Tibial artery (tissue), 4 donors: ENCODE data around the gene SPSB4.

Source experiments
- DNase-seq, 2 donors: peaks; one replicate each; pipeline ENCODE4 v3.0.0-alpha.2; 2019
- H3K27ac ChIP-seq, 2 donors: fragments of 200-600 bp; sonication (generic) in 1 of 2; 1 replicate in 1 of 2; 2 replicates in 1 of 2; pipeline ENCODE4 v1.5.1; 2018 to 2019; ENCODE audit warnings: mild to moderate bottlenecking in 1 of 2
- H3K27me3 ChIP-seq, 2 donors: fragments of 200-600 bp; sonication (generic) in 1 of 2; one replicate each; pipeline versions ENCODE4 v1.5.1 to v1.6.0; 2016 to 2019
- H3K36me3 ChIP-seq, 3 donors: fragments of 200-600 bp; sonication (generic) in 2 of 3; one replicate each; pipeline ENCODE4 v1.5.1; 2016 to 2019; ENCODE audit warnings: mild to moderate bottlenecking in 2 of 3
- H3K4me1 ChIP-seq, 4 donors: fragments of 200-600 bp; sonication (generic) in 2 of 4; 1 replicate in 3 of 4; 2 replicates in 1 of 4; pipeline ENCODE4 v1.5.1; 2016 to 2019
- H3K4me3 ChIP-seq, 2 donors: fragments of 200-600 bp; sonication (generic) in 1 of 2; 1 replicate in 1 of 2; 2 replicates in 1 of 2; pipeline ENCODE4 v1.5.1; 2018 to 2019; ENCODE audit warnings: mild to moderate bottlenecking in 2 of 2
- H3K9me3 ChIP-seq, 3 donors: fragments of 200-600 bp; sonication (generic) in 1 of 3; one replicate each; pipeline ENCODE4 v1.5.1; 2016 to 2019
- CTCF ChIP-seq, 2 experiments: fragments of 200-600 bp in 1 of 2; fragments of 450-650 bp in 1 of 2; IDR thresholded peaks; one replicate each; pipeline ENCODE4 v1.5.1; 2017 to 2019; ENCODE audit warnings: antibody characterized with exemption in 2 of 2, mild to moderate bottlenecking in 1 of 2, moderate library complexity in 1 of 2
- intact Hi-C: fragments of 100-400 bp; cut with DNase I; formaldehyde crosslinking; loops from one replicate; pipeline ENCODE4 v1.15.0; 2023; ENCODE audit warnings: low total_unique reads

Gene SPSB4

GRCh38 chr3:141150081-141150830, 99.1 kb downstream of the SPSB4 start:
- Histone ChIP-seq H3K4me1 (no peaks in the 10 kb centered on the region), H3K36me3 (no peaks in the 10 kb centered on the region), H3K9me3 (no peaks in the 10 kb centered on the region), H3K27me3 (no peaks in the 10 kb centered on the region), H3K4me3 (no peak overlapping the region), H3K27ac (no peak overlapping the region)
- TF ChIP-seq CTCF (IDR thresholded peaks at IDR 0.05), result no peak
- intact Hi-C loops, result no loop called here
- no peak for DNase-seq

- H3K4me1 ChIP-seq, result no peaks in the 10 kb centered on the region
- no peaks in the 10 kb centered on the region for H3K36me3 ChIP-seq
- intact Hi-C loops, result no loop called here
- H3K27ac ChIP-seq, result no peak overlapping the region
- H3K4me3 ChIP-seq, result no peak overlapping the region
- no peak for TF ChIP-seq CTCF (IDR thresholded peaks at IDR 0.05)
- DNase-seq, result no peak
- H3K27me3 ChIP-seq, result no peaks in the 10 kb centered on the region
- no peaks in the 10 kb centered on the region for H3K9me3 ChIP-seq
Observed at GRCh38 chr3:141150931-141151330, 99.8 kb downstream of the SPSB4 start.

GRCh38 chr3:141151439-141151838, 100.3 kb downstream of the SPSB4 start:
- no peaks in the 10 kb centered on the region for H3K4me1 ChIP-seq
- H3K27me3 ChIP-seq, result no peaks in the 10 kb centered on the region
- no peak overlapping the region for H3K27ac ChIP-seq
- no peak for TF ChIP-seq CTCF (IDR thresholded peaks at IDR 0.05)
- no peaks in the 10 kb centered on the region for H3K36me3 ChIP-seq
- intact Hi-C loops, result no loop called here
- H3K9me3 ChIP-seq, result no peaks in the 10 kb centered on the region
- no peak overlapping the region for H3K4me3 ChIP-seq
- no peak for DNase-seq

- H3K4me3 ChIP-seq, result no peak overlapping the region
- no peaks in the 10 kb centered on the region for H3K27me3 ChIP-seq
- no peaks in the 10 kb centered on the region for H3K9me3 ChIP-seq
- no peak for DNase-seq
- intact Hi-C loops, result no loop called here
- H3K4me1 ChIP-seq, result no peaks in the 10 kb centered on the region
- no peak for TF ChIP-seq CTCF (IDR thresholded peaks at IDR 0.05)
- H3K36me3 ChIP-seq, result no peaks in the 10 kb centered on the region
- H3K27ac ChIP-seq, result no peak overlapping the region
Observed at GRCh38 chr3:141152130-141152529, 101.0 kb downstream of the SPSB4 start.

GRCh38 chr3:141152801-141153678, 101.9 kb downstream of the SPSB4 start:
- Histone ChIP-seq H3K27ac (no peak overlapping the region), H3K4me3 (no peak overlapping the region), H3K36me3 (no peaks in the 10 kb centered on the region), H3K9me3 (no peaks in the 10 kb centered on the region), H3K4me1 (no peaks in the 10 kb centered on the region), H3K27me3 (no peaks in the 10 kb centered on the region)
- intact Hi-C loops, result no loop called here
- DNase-seq, result no peak
- no peak for TF ChIP-seq CTCF (IDR thresholded peaks at IDR 0.05)
